NK-92 (cell line): Measurements from ENCODE around the gene RAP1GAP.

ENCODE experiments used
- DNase-seq: peaks from one replicate; lab custom pipeline; 2025; ENCODE audit not compliant: unreplicated experiment; lab: John Stamatoyannopoulos, UW

The RAP1GAP gene

DNA sequence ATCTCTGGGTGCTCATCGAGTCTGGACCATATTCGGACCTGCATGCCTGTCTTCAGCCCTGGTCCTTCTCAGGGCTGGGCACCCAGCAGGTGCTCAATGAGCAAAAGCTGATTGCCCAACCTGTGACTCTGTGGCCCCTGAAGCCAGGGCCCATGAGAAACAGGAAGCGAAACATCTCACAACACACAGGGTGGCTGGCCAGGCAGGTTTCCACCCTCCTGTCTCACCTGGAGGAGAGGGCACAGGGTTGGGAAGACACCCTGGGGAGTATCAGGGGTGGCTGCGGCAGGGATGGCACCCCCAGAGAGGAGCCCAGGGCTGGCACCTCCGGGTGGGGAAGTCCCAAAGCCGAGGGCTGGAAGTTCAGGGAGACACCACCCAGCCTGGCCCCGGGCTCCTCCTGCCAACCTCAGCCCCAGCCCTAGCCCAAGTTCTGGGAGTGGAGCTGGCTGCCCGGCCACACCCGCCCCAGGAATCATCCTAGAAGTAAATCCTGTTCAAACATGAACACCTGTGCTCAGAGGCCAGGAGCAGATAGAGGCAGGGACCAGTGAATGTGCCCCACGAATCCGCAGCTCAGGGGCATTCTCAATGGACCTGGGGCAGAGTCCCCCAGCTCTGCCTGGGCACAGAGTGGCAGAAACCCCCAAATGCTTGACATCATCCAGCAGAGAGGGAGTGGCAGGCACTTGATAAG lies 54.6 kb downstream of the RAP1GAP start:
- DNase-seq: no peak

DNA sequence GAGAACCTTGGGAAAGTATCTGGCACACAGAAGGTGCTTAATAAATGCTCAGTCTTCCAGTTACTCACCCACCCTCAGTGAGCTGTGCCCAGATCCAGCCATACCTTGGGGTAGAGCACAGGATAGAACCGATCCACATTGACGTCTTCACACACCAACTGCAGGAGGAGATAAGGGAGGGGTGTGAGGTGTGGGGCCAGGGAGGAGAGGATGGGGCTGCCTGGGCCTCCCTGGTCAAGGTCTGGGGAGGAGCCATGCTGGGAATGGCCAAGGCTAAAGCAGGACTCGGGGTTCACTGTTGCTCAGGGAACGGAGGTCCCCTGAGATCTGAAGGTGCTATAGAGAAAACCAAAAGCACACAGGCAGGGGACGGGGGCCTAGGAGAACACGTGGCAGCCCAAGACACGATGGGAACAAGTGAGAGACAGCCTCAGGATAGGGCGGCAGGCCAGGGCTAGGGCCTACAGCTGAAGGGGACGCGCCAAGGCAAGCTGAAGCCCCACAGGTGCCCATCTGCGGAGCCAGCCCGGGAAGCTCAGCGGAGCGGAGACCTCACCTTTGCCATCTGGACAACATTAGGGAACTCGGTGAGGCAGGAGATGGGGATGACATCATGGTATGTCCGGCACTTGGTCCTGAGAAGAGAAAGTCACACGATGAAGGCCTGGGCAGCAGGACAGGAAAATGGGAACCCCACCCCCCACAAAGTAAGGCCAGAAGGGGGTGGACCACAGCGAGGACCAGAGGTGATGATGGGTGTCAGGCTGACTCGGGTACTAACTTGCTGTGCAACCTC lies 55.9 kb downstream of the RAP1GAP start:
- no peak for DNase-seq

DNA sequence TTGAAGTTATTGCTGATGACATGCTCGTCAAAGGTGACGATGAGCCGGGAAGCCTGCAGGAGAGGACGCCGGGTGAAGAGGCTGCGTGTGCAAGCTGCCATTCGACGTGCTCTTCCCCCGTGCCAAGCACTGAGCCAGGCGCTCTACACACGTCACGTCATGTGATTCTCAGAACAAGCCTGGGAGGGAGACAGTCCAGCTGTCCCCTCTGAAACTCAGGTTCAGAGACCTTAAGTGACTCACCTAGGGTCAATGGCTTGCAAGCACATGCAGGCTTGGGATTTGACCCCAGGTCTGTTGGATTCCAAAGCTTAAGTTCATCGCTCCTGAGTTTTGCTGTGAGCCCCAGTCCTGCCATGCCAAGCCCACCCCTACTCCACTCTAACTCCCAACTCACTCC lies 57.1 kb downstream of the RAP1GAP start:
- no peak for DNase-seq

DNA sequence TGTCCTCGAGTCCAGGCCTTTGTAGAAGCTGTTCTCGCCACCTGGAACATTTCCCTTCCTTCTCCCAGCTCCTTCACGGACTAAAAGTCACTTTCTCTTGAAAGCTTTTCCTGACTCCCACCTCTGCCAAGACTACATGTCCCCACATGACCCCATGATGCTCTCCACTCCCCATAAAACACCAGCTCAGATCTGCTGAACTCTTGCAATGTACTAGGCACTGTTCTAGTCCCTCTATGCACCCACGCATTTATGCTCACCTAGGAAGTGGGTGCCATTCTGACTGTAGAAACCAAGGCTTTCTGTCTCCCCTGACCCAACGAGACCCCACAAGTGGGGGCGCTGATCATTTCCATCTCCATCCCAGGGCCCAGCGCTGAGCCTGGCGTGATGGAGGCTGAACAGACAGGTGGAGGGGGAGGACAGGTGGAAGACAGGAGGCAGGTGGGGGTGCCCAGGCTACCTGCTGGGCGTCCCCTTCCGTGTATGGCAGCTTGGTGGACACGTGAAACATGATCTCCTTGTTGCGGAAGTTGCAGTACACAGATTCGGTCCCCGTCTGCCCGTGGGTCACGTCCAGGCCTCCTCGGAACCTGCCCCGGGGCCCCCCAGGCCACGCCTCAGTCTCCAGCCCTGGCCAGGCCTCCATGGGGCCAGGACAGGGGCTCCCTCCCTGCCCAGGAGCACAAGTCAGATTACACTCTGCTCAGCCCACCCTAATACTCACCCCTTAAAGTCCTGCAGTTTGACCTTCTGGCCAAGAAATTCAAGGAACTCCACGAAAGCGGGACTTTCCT lies 58.0 kb downstream of the RAP1GAP start:
- DNase-seq: no peak

- no peak for DNase-seq
These were observed 59.1 kb downstream of the RAP1GAP start for GRCh38 chr1:21610027-21610426.

DNA sequence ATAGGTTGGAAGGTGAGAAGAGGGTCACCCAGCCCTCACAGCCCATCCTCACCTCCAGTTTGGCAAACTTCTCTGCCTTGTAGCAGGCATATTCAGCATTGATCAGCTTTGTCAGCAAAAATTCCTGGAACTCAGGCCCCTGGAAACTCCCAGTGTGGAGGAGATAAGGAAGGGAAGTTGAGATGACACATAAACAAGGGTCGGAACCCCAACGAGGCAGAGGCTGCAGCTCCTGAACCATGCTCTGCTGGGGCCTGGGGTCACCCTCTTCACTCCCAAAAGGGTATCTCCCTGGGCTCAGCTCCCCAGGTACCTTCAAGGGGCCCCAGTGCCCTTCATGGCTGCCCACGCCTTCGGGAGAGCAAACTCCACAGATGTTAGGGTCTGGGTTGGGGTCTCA lies 60.4 kb downstream of the RAP1GAP start:
- no peak for DNase-seq

DNA sequence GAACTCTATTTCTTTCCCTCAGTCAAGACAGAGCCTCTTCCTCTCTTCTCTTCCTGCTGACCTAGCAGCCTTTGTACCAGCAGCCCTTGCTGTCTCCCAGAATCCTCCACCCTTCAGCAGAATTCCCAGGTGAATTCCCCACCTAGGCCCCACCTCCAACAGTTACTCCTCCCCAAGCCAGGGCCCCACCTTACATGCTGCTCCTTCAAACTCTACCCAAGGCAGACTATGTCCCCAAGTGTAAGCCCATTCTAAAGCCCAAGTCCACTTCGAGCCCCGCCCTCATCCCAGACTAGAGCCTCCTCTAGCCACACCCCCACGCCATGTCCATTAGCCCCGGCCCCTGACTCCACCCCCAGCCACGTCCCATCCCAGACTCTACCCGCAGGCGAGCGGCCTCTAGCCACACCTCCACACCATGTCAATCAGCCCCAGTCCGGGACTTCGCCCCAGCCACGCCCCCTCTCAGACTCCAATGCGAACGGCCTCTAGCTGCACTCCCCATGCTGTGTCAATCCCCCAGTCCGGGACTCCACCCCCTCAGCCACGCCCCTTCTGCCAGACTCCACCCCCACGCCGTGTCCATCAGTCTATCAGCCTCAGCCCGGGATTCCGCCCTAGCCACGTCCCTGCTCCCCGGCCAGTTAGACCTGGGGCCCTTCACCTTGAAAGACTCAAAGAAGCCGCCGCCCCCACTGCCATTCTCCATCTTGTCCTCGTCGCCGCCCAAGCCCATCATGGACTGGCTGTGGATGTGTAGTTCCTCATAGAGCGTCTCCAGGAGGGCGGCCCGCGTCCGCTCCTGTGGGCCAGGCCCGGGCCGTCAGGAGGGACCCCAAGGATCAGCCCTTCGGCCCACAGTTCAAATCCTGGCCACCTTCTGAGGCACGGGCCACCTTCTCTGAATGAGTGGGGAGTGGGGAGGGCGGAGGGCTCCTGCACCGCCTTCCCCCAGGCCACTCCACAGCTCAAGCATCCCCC lies 61.3 kb downstream of the RAP1GAP start:
- DNase-seq: no peak

DNA sequence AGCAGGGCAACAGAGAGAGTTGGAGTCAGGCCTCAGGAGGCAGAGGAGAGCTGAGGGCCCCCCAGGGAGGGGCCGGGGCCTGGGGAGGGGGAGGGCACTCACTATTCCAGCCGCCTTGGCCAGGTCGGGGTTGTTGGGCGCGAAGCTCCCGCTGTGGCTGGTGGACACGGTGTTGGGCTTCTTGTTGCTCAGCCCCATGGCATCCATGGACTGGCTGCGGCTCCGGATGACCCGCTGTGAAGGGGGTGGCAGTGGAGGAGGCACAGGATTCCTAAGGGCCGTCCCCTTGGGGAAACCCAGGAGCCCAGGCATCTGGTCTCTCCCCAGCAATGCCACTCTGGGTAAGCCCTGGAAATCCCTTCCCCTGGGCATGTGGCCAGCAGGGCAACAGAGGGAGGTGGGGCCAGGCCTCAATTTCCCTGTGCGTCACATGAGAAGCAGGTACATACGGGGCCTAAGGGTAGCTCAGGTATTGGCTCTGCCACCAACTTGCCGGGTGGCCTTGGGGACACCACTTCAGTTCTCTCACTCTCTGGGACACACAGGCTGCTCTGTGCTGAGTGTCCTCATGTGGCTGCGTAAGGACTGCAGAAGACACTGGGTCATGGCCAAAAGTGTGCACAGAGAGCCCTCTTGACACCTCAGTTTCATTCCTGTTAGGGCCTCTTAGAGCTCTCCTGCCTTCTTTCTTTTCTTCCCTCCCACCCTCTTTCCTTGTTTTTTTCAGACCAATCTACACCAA lies 63.0 kb downstream of the RAP1GAP start:
- DNase-seq: no peak

DNA sequence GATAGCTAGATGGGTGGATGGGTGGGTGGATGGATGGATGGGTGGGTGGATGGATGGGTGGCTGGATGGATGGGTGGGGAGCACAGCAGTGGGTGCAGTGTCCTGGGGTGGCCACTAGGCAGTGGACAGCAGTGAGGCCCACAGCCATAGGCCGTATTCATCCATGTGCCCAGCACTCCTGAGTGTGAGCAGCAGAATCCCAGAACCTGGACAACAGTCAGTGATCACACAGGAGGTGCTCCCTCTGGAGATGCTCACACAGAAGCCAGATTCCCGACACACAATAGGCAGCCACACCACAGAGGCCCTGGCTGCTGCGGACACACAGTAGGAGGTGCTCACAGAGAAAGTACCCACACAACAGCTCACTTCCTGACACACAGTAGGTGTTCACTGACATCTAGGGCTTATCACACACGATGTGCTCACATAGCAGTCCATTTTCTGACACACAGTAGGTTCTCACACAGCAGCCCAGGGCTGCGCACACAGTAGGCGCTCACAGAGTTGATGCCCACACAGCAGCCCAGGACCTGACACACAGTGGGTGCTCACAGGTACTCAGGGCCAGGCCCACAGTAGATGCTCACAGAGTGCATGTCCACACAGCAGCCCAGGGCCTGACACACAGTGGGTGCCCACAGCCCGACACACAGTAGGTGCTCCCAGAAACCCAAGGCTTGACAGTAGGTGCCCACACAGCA lies 64.0 kb downstream of the RAP1GAP start:
- DNase-seq: no peak

- no peak for DNase-seq
These were observed 64.8 kb downstream of the RAP1GAP start for GRCh38 chr1:21604208-21604957.

GRCh38 chr1:21603177-21604138 lies 65.7 kb downstream of the RAP1GAP start:
- no peak for DNase-seq

- no peak for DNase-seq
These were observed 67.7 kb downstream of the RAP1GAP start for GRCh38 chr1:21601278-21602048.

- DNase-seq: no peak
These were observed 69.8 kb downstream of the RAP1GAP start for GRCh38 chr1:21599402-21599801.

DNA sequence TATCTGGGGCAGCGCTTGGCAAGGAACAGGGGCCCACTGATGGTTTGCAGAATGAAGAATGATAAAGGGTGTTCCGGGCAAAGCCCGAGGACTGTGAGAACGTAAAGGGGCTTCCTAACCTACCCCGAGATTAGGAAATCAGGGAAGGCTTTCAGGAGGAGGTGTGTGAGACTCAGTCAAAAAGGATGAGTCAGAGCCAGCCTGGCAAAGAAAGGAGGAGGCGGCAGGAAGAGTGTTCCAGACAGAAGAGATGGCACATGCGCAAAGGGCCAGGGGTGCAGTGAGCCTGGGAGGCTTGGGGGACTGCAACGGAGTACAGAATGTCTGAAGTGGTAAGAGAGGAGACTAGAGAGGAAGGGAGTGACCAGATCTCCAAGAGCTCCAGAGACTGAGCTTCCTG lies 70.3 kb downstream of the RAP1GAP start:
- no peak for DNase-seq

DNA sequence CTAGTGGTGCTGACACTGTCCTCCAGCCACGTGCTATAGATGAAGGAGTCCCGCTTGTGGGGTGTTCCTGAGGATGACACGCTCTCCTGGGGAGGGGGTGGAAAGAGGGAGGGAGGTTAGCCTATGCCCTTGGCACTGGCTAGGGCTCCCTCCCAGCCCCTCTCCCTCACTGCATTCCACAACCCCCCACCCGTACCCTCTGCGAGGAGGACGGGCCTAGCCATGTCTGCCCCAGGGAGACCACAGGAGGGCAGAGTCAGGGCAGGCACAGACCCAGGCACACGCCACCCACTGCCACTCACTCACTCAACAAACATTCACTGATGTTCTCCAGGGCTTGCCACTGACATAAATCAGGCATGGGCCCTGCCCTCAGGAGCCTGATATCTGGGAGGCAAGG lies 70.7 kb downstream of the RAP1GAP start:
- DNase-seq: no peak

GRCh38 chr1:21597753-21598152 lies 71.4 kb downstream of the RAP1GAP start:
- no peak for DNase-seq

DNA sequence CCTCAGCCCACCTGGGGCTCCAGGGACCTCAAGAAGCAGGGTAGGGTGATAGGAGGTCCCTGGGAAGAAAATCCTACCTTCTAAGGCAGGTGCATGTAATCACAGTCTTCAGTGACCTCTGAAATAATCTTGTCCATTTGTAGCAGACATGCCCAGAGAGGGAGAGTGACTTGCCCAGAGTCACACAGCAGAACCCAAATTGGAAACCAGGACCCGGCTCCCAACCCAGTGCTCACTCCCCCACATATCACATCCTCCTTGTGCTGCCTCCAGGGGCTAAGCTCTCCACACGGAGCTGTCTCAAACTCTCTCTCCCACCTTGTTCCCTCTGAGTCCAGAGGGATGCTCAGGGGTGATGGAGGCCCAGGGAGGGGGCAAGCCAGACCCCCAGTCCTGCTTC lies 72.5 kb downstream of the RAP1GAP start:
- DNase-seq: no peak
